ENCODE data around the gene SEC22C.
"Not testable (repeated sequence)": the region's sequence is repeated elsewhere in the genome, so short reads cannot be mapped to it uniquely, and the experiment has no call there.

Gene SEC22C

GRCh38 chr3:42581709-42582473 is at the start of gene SEC22C:
TSS of gene SEC22C (minus strand) at chr3:42581967. CDS start at chr3:42569046, 12,921 bp downstream.
- FAIRE-seq = no peak

- FAIRE-seq = no peak
Observed at GRCh38 chr3:42613462-42613861, 31.7 kb upstream of the SEC22C start.

- no peak for FAIRE-seq
Observed at GRCh38 chr3:42612928-42613327, 31.2 kb upstream of the SEC22C start.

- FAIRE-seq = no peak
Observed at GRCh38 chr3:42612217-42612616, 30.4 kb upstream of the SEC22C start.

- FAIRE-seq = no peak
Observed at GRCh38 chr3:42610976-42611375, 29.2 kb upstream of the SEC22C start.

GRCh38 chr3:42608581-42608980 is 26.8 kb upstream of the SEC22C start:
- FAIRE-seq = no peak

- FAIRE-seq = no peak
Observed at GRCh38 chr3:42605546-42606173, 23.9 kb upstream of the SEC22C start.

GRCh38 chr3:42602961-42603360 is 21.2 kb upstream of the SEC22C start:
- no peak for FAIRE-seq

GRCh38 chr3:42601896-42602581 is 20.3 kb upstream of the SEC22C start:
- FAIRE-seq = no peak

- no peak for FAIRE-seq
Observed at GRCh38 chr3:42600958-42601675, 19.4 kb upstream of the SEC22C start.

- FAIRE-seq = peak; percentile 74
Observed at GRCh38 chr3:42600111-42600957, 18.6 kb upstream of the SEC22C start, which contains the start of gene NKTR. TSS of gene NKTR (plus strand) at chr3:42600686. CDS start at chr3:42601007, 321 bp downstream.

GRCh38 chr3:42597098-42597497 is 15.3 kb upstream of the SEC22C start:
- not testable (repeated sequence) for FAIRE-seq

GRCh38 chr3:42595682-42596081 is 13.9 kb upstream of the SEC22C start:
- no peak for FAIRE-seq

- FAIRE-seq = no peak
Observed at GRCh38 chr3:42593635-42594034, 11.9 kb upstream of the SEC22C start.

GRCh38 chr3:42591811-42592210 is 10.0 kb upstream of the SEC22C start:
- no peak for FAIRE-seq

- FAIRE-seq = no peak
Observed at GRCh38 chr3:42590989-42591756, 9.4 kb upstream of the SEC22C start.

GRCh38 chr3:42589382-42590109 is 7.8 kb upstream of the SEC22C start:
- FAIRE-seq = no peak

- FAIRE-seq = no peak
Observed at GRCh38 chr3:42588625-42589024, 6.9 kb upstream of the SEC22C start.

GRCh38 chr3:42582474-42583070 is 805 bp upstream of the SEC22C start:
- no peak for FAIRE-seq

GRCh38 chr3:42581400-42581708 is 413 bp downstream of the SEC22C start:
- no peak for FAIRE-seq

All from endometrium (tissue), 2 donors.